Stimulated activated naive CD8-positive, alpha-beta T cell treated with anti-CD3 and anti-CD28 coated beads, Interleukin-15, Interleukin-2, amounts not matched to agents 100 U/mL and 50 U/mL, for 24 hours (primary cell): ENCODE results near the gene PPT2.
"Not testable (repeated sequence)": the region's sequence is repeated elsewhere in the genome, so short reads cannot be mapped to it uniquely, and the experiment has no call there.

ENCODE experiments used
- ATAC-seq: fragments of 150-1000 bp; cut with Tn5 transposase; one replicate; pipeline ENCODE4 v1.10.0; 2021
- DNase-seq: peaks from one replicate; pipeline ENCODE4 v3.0.0; 2021

Gene PPT2

GRCh38 chr6:32127409-32127716 lies 26.6 kb upstream of the PPT2 start:
- DNase-seq (no peak), ATAC-seq (no peak)

- peak; percentile 95 for DNase-seq
These were observed 26.0 kb upstream of the PPT2 start, which contains the start of gene ATF6B for GRCh38 chr6:32127717-32128592. Gene ATF6B (minus strand): TSS chr6:32128246. CDS start chr6:32128207, 39 bp downstream.

GRCh38 chr6:32128751-32129296 lies 25.1 kb upstream of the PPT2 start:
- no peak for DNase-seq
- no peak for ATAC-seq

More at GRCh38 chr6:32127717-32128592, 26.0 kb upstream of the PPT2 start, which contains the start of gene ATF6B:
- peak; percentile 94 for ATAC-seq

DNA sequence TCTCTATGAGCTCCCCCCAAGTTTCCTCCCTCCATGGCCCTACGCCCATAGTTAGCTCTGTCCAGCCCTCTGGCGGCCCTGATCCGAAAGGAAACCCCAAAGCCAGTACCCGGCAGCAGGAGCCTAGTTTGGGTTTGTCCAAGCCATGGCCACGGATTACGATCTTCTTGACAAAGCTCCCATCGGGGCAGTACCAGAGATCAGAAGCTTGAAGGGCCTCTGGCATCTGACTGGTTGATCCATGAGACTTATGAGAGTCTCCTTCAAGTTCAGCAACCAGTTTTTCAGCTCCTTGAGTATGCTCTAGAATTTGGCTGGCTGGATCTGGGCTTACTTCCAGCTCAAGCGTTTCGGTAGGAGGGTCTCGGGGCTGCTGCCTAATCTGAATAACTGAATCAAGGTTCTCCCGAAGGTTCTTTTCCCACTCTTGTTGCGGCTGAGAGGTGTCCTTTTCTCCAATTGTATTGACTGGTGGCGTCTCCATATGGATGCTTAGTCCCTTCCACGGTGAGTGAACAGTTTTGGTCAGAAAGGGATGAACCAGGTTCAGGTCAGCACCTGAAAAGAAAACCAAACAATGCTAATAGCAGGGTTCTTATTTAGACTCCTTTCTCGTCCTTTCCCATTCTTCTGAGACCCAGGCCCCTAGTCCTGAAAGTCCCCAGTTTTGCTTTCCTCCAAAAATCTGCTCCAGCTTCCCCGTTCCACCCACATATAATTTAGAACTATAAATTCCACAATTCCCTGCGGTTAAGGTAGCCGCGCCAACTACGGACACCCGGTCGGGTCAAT lies 24.4 kb upstream of the PPT2 start:
- DNase-seq (no peak), ATAC-seq (no peak)

- ATAC-seq = no peak
- no peak for DNase-seq
These were observed 22.4 kb upstream of the PPT2 start for GRCh38 chr6:32131439-32131948.

GRCh38 chr6:32132110-32132509 lies 21.8 kb upstream of the PPT2 start:
- ATAC-seq (no peak), DNase-seq (no peak)

- ATAC-seq (no peak), DNase-seq (no peak)
These were observed 20.2 kb upstream of the PPT2 start for GRCh38 chr6:32133786-32134185.

DNA sequence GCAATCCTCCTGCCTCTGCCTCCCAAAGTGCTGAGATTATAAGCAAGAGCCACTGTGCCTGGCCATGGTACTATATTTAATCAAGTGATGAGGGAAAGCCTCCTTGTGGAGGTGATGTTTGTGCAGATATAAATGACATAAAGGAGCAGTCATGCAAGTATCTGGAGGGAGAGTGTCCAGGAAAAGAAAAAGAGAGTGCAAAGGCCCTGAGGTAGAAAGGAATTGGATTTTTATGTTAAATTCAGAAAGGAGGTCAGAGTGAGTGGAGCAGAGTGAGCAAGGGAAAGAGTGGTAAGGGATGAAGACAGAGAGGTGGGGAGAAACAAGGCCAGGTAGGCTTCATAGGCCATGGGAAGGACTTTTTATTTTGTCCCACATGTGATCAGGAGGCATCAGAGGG lies 16.5 kb upstream of the PPT2 start:
- ATAC-seq (no peak), DNase-seq (no peak)

DNA sequence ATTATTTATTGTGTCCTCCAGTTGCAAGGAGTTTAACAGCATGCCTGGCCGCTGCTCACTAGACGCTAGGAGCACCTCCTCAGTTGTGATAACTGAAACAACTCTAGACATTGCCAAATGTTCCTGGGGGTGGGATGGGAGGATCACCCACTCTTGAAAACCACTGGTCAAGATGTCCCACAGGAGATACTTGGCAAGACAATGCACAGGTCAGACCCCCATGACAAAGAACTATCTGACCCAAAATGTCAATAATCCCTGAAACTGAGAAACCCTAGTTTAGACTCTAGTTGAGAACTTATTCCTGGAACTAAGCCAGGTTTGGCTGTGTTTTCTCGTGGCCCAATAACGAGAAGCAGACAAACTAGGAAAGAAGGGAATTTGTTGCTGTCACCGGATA lies 14.4 kb upstream of the PPT2 start:
- ATAC-seq (no peak), DNase-seq (no peak)

- no peak for ATAC-seq
These were observed 13.4 kb upstream of the PPT2 start for GRCh38 chr6:32140420-32141046.

GRCh38 chr6:32144238-32144637 lies 9.7 kb upstream of the PPT2 start:
- DNase-seq, ATAC-seq: not testable (repeated sequence)

More at GRCh38 chr6:32140420-32141046, 13.4 kb upstream of the PPT2 start:
- no peak for DNase-seq

DNA sequence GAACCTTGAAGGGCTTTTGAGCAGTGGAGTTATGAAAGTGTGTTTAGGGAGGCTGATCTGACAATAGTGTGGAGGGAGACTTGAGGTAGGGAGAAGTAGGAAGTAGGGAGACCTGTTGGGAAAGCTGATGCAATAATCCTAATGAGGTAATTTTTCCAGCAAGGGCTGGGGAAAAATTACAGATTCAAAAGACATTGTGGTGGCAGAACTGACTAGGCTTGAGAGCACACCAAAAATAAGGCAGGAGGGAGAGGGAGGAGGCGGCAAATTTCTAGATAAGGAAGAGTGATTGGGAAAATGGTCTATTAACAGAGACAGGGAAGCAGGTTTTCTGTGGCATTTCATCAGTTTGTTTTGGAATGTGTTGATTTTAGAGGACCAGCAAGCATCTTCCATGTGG lies 7.7 kb upstream of the PPT2 start:
- DNase-seq = no peak
- ATAC-seq = no peak

DNA sequence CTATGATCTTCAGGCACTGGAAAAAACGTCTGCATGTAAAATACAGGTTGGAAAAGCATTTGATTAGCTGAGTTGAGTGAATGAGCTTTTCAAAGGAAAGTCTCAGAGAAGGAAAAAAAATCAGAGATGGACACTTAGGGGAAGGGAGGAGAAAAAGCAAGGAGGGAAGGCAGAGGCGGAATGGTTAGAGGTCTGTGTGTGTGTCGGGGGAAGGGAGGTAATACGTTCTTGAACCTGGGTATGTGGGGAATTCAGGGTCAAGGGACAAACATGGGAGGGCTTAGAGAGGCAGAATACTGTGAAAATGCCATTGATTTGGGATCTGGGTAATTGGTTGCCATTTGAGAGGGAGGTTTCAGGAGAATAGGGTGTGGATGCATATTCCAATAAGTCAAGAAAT lies 7.3 kb upstream of the PPT2 start:
- DNase-seq (no peak), ATAC-seq (no peak)

DNA sequence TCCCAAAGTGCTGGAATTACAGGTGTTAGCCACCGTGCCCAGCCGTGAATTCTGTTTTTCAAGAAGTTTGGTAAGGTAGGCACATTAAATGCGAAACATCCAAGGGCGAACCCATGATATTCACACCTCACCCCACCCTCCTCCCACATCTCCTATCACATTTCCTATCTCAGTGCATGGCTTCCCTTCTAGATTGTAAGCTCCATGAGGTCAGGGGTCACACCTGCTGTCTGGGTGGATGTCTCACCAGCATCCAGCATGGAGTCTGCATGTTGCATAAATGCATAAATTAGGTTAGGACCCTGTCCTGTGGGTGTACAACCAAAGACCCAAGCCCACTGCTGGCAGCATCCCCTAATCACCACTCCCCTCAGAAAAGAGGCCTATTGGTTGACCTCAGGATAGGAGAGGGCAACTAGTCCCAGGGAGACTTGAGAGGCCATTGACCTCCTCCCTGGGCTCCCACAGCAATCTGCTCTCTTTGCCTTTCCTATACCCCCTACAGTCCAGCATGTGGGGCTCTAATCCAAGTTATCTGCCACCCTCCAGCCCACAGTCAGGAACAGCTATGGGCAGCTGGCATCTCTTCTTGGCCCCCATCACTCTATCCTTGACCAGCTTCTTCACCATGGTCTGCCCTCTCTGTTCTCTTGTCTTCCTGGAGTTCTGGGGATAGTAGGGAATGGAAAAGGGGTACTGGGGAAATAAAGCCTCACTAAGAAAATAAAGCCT lies 6.4 kb upstream of the PPT2 start:
- DNase-seq = no peak
- no peak for ATAC-seq

DNA sequence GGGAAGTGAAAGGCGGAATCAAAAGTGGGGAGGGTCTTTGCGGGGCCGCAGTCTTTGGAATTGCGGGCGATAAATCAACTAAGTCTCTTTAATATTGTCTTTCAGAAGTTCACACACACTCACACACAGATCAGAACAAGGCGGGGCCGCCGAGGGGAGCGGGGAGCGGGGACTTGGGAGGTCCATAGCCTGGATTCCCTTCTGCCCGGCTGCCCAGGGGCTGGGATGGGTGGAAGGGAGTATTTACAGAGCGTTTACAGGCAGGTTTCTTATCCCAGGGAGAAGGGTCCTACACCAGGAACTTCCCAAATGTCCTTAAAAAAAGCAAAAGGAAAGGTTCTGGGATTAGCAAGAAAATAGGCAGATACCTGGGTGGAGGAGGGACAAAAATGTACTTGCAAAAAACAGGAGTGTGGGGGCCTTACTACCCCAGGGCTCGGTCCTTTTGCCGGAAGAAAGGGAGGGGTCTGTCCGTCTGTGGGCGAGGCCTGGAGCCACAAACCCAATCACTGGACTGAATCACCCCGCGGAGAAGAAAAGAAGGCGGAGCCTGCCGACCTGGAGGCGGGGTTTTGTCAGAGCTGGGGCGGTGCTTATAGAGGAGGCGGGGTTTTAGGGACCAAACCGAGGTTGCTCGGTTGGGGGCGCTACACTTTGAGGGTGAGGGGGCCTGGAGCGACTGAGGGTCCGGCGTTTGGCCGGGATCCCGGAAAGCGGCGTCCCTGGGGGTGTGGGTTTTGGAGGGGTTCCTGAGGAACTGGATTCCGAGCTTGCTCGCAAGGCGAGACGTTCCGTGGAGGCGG lies 5.5 kb upstream of the PPT2 start:
- peak; percentile 35 for ATAC-seq
- DNase-seq = peak; percentile 80

GRCh38 chr6:32149092-32149755 lies 4.7 kb upstream of the PPT2 start:
- DNase-seq (no peak), ATAC-seq (no peak)

GRCh38 chr6:32149932-32150870 lies 3.7 kb upstream of the PPT2 start:
- ATAC-seq = no peak
- DNase-seq = no peak

- ATAC-seq (no peak), DNase-seq (no peak)
These were observed 2.6 kb upstream of the PPT2 start for GRCh38 chr6:32151181-32151862.
